ENCODE results near the gene PLEKHB1.

DNA sequence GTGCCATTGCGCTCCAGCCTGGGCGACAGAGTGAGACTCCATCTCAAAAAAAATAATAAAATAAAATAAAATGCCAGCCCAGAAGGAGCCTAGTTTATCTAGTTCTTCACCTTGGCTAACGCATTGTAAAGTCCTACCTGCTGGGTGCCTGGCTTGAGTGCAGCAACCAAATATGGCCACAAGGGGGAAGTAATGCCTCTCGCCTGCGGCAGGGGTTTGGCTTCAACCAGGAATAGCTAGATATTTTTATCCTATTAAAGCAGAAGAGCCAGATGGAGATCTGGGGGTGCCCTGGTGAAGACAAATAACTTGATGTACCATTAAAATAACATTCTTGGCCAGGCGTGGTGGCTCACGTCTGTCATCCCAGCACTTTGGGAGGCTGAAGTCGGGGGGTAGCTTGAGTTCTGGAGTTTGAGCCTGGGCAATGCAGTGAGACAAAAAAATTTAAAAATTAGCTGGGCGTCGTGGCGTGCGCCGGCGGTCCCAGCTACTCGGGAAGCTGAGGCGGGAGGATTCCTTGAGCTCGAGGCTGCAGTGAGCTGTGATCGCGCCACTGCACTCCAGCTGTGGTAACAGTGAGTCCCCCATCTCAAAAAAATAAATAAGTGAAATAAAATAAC lies 20.6 kb upstream of the PLEKHB1 start:
- no peak for TF ChIP-seq EZH2 (IDR thresholded peaks at IDR 0.05; ENCODE audit: low read length, missing control alignments)
- TF ChIP-seq, protein P1, sequence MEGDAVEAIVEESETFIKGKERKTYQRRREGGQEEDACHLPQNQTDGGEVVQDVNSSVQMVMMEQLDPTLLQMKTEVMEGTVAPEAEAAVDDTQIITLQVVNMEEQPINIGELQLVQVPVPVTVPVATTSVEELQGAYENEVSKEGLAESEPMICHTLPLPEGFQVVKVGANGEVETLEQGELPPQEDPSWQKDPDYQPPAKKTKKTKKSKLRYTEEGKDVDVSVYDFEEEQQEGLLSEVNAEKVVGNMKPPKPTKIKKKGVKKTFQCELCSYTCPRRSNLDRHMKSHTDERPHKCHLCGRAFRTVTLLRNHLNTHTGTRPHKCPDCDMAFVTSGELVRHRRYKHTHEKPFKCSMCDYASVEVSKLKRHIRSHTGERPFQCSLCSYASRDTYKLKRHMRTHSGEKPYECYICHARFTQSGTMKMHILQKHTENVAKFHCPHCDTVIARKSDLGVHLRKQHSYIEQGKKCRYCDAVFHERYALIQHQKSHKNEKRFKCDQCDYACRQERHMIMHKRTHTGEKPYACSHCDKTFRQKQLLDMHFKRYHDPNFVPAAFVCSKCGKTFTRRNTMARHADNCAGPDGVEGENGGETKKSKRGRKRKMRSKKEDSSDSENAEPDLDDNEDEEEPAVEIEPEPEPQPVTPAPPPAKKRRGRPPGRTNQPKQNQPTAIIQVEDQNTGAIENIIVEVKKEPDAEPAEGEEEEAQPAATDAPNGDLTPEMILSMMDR (conservative IDR thresholded peaks at IDR 0.05 in 1 of 2, IDR thresholded peaks at IDR 0.05 in 1 of 2; ENCODE audit: low read depth in 1 of 2, low read length in 2 of 2): peak; percentile 83 to 96

All from fibroblast of lung (primary cell).